WTC11 (cell line): ENCODE measurements around the gene IFNAR1. TPM values are rescaled to one million over a fixed set of nuclear protein-coding genes. Genes with fewer than 3 reads are reported as not detected.

Experiments used
- ATAC-seq: fragments of 200-7000 bp; cut with Tn5 transposase; 2 replicates; pipeline ENCODE4 v1.10.0; 2021; ENCODE audit warnings: mild to moderate bottlenecking, moderate library complexity
- CTCF ChIA-PET: fragments of 300-600 bp; sonication (Branson Sonifier 250); formaldehyde crosslinking; loops from one replicate; lab custom pipeline; 2021; ENCODE audit warnings: antibody characterized with exemption; lab: Charles Lee
- POLR2A ChIA-PET: fragments of 350-600 bp; sonication (Branson Sonifier 250); formaldehyde crosslinking; loops from one replicate; lab custom pipeline; 2021; ENCODE audit warnings: antibody characterized with exemption; lab: Charles Lee
- DNase-seq: peaks from one replicate; pipeline ENCODE4 v3.0.0; 2021; ENCODE audit warnings: low spot score
- H3K27ac Mint-ChIP-seq: 2 replicates; pipeline ENCODE4 v1.8.0; 2021; ENCODE audit warnings: mixed read lengths
- H3K27me3 Mint-ChIP-seq: 2 replicates; pipeline ENCODE4 v1.8.0; 2021; ENCODE audit warnings: low read depth, mild to moderate bottlenecking, moderate library complexity, mixed read lengths
- H3K36me3 Mint-ChIP-seq: 2 replicates; pipeline ENCODE4 v1.8.0; 2021; ENCODE audit warnings: mixed read lengths
- H3K4me1 Mint-ChIP-seq: 2 replicates; pipeline ENCODE4 v1.8.0; 2022; ENCODE audit warnings: mixed read lengths
- H3K4me3 Mint-ChIP-seq: 2 replicates; pipeline ENCODE4 v1.8.0; 2021; ENCODE audit warnings: mild to moderate bottlenecking, moderate library complexity, mixed read lengths
- H3K9me3 Mint-ChIP-seq: 2 replicates; pipeline ENCODE4 v1.8.0; 2021; ENCODE audit warnings: mixed read lengths
- ATF2 ChIP-seq: sonication (generic); formaldehyde crosslinking; IDR thresholded peaks from 2 replicates; pipeline ENCODE4 v1.8.1; 2022; ENCODE audit warnings: low read depth, missing genetic modification reagents, borderline replicate concordance
- ATF3 ChIP-seq: sonication (generic); formaldehyde crosslinking; conservative IDR thresholded peaks from 2 replicates; pipeline ENCODE4 v1.8.1; 2022; ENCODE audit warnings: mild to moderate bottlenecking, missing genetic modification reagents
- CBFB ChIP-seq: sonication (generic); formaldehyde crosslinking; IDR thresholded peaks from 2 replicates; pipeline ENCODE4 v1.8.1; 2022; ENCODE audit warnings: mild to moderate bottlenecking, low read depth, missing genetic modification reagents
- E2F4 ChIP-seq: sonication (generic); formaldehyde crosslinking; IDR thresholded peaks from 2 replicates; pipeline ENCODE4 v1.8.1; 2022; ENCODE audit warnings: low read depth, mild to moderate bottlenecking, moderate library complexity, missing genetic modification reagents, borderline replicate concordance
- EMX1 ChIP-seq: fragments of 250-450 bp; sonication (Bioruptor Pico); IDR thresholded peaks from 2 replicates; pipeline ENCODE4 v1.8.0; 2021; ENCODE audit warnings: mild to moderate bottlenecking
- ESRRA ChIP-seq: sonication (generic); formaldehyde crosslinking; IDR thresholded peaks from 2 replicates; pipeline ENCODE4 v1.8.1; 2022; ENCODE audit warnings: mild to moderate bottlenecking, missing genetic modification reagents, borderline replicate concordance
- FOXJ3 ChIP-seq: sonication (generic); formaldehyde crosslinking; IDR thresholded peaks from 2 replicates; pipeline ENCODE4 v1.9.0; 2021; ENCODE audit warnings: missing genetic modification reagents, mild to moderate bottlenecking, borderline replicate concordance
- JUN ChIP-seq: sonication (generic); formaldehyde crosslinking; IDR thresholded peaks from 2 replicates; pipeline ENCODE4 v1.8.0; 2023; ENCODE audit warnings: mild to moderate bottlenecking, missing genetic modification reagents
- NR1H2 ChIP-seq: sonication (generic); formaldehyde crosslinking; IDR thresholded peaks from 2 replicates; pipeline ENCODE4 v1.9.0; 2021; ENCODE audit warnings: mild to moderate bottlenecking, moderate library complexity, missing genetic modification reagents
- NR2C2 ChIP-seq: sonication (generic); formaldehyde crosslinking; IDR thresholded peaks from 2 replicates; pipeline ENCODE4 v1.8.0; 2022; ENCODE audit warnings: mild to moderate bottlenecking, missing genetic modification reagents
- NR3C1 ChIP-seq: sonication (generic); formaldehyde crosslinking; conservative IDR thresholded peaks from 2 replicates; pipeline ENCODE4 v1.8.1; 2023; ENCODE audit warnings: low read depth, mild to moderate bottlenecking, missing genetic modification reagents
- TEAD4 ChIP-seq: sonication (generic); formaldehyde crosslinking; IDR thresholded peaks from 2 replicates; pipeline ENCODE4 v1.8.0; 2022; ENCODE audit warnings: mild to moderate bottlenecking, missing genetic modification reagents
- USF1 ChIP-seq: sonication (generic); formaldehyde crosslinking; IDR thresholded peaks from 2 replicates; pipeline ENCODE4 v1.8.0; 2022; ENCODE audit warnings: mild to moderate bottlenecking, missing genetic modification reagents
- USF2 ChIP-seq: sonication (generic); formaldehyde crosslinking; IDR thresholded peaks from 2 replicates; pipeline ENCODE4 v1.8.1; 2023; ENCODE audit warnings: mild to moderate bottlenecking, missing genetic modification reagents, moderate library complexity
- ZNF121 ChIP-seq: sonication (generic); formaldehyde crosslinking; IDR thresholded peaks from 2 replicates; pipeline ENCODE4 v1.8.0; 2023; ENCODE audit warnings: missing genetic modification reagents
- ZNF138 ChIP-seq: sonication (generic); formaldehyde crosslinking; conservative IDR thresholded peaks from 2 replicates; pipeline ENCODE4 v1.8.1; 2022; ENCODE audit warnings: mild to moderate bottlenecking, moderate library complexity, missing genetic modification reagents
- ZNF396 ChIP-seq: fragments of 250-450 bp; sonication (Bioruptor Pico); IDR thresholded peaks from 2 replicates; pipeline ENCODE4 v1.8.0; 2021; ENCODE audit warnings: mild to moderate bottlenecking, moderate library complexity, borderline replicate concordance
- total RNA-seq: library from RNA; stranded (reverse); gene quantifications from 3 replicates; pipeline ENCODE4 v1.2.3, GENCODE V29; 2021

Gene IFNAR1
- total RNA-seq, 1 experiment from 2014 or later, result 12.2 TPM

- H3K4me3 Mint-ChIP-seq, result no peak overlapping the region
- H3K9me3 Mint-ChIP-seq, result no peaks in the 10 kb centered on the region
- DNase-seq (no peak), ATAC-seq (no peak)
- TF ChIP-seq JUN (CRISPR knock-in tag), result 0 out of 2 replicates have a peak, but pooled peaks have one; percentile 38
- TF ChIP-seq ZNF138 (CRISPR knock-in tag), result no peak
- H3K36me3 Mint-ChIP-seq, result no peaks in the 10 kb centered on the region
- POLR2A ChIA-PET, result interaction anchor here (0.6 kb wide), 1 partner anchor 24 kb away, joined by 3 read pairs; no protein-coding TSS in a partner anchor
- no peak overlapping the region for H3K27ac Mint-ChIP-seq
- H3K4me1 Mint-ChIP-seq, result no peaks in the 10 kb centered on the region
- no peaks in the 10 kb centered on the region for H3K27me3 Mint-ChIP-seq
- CTCF ChIA-PET, result interaction anchor here (0.9 to 1.0 kb wide), 2 partner anchors 94 to 154 kb away, joined by 3 read pairs; no protein-coding TSS in a partner anchor
Measured at GRCh38 chr21:33291686-33292085, 33.1 kb upstream of the IFNAR1 start.

GRCh38 chr21:33292724-33293123 is 32.0 kb upstream of the IFNAR1 start:
- Mint-ChIP-seq H3K27ac (no peak overlapping the region), H3K27me3 (no peaks in the 10 kb centered on the region)
- CTCF ChIA-PET, result interaction anchor here (0.9 to 1.0 kb wide), 2 partner anchors 93 to 153 kb away, joined by 3 read pairs; no protein-coding TSS in a partner anchor

GRCh38 chr21:33293136-33293535 is 31.6 kb upstream of the IFNAR1 start:
- DNase-seq, result no peak
- H3K4me3 Mint-ChIP-seq, result no peak overlapping the region
- H3K27ac Mint-ChIP-seq, result no peak overlapping the region
- no peaks in the 10 kb centered on the region for H3K27me3 Mint-ChIP-seq
- ChIA-PET CTCF (no interaction called here), POLR2A (no interaction called here)
- no peaks in the 10 kb centered on the region for H3K4me1 Mint-ChIP-seq
- no peak for ATAC-seq
- no peaks in the 10 kb centered on the region for H3K9me3 Mint-ChIP-seq
- no peaks in the 10 kb centered on the region for H3K36me3 Mint-ChIP-seq
- TF ChIP-seq ESRRA (CRISPR knock-in tag) (no peak), ZNF121 (CRISPR knock-in tag) (no peak), ZNF396 (no peak)

More at GRCh38 chr21:33292724-33293123, 32.0 kb upstream of the IFNAR1 start:
- no peaks in the 10 kb centered on the region for H3K9me3 Mint-ChIP-seq
- no peaks in the 10 kb centered on the region for H3K36me3 Mint-ChIP-seq
- POLR2A ChIA-PET, result no interaction called here
- TF ChIP-seq ATF2 (no peak), TEAD4 (no peak), NR1H2 (CRISPR knock-in tag) (no peak), CBFB (CRISPR knock-in tag) (no peak), NR2C2 (no peak), USF2 (CRISPR knock-in tag) (no peak), USF1 (CRISPR knock-in tag) (no peak), E2F4 (no peak), FOXJ3 (no peak), EMX1 (no peak), ATF3 (CRISPR knock-in tag) (no peak), NR3C1 (CRISPR knock-in tag) (no peak)
- TF ChIP-seq, all 79 proteins: peak for 0
- DNase-seq (no peak), ATAC-seq (no peak)
- Mint-ChIP-seq H3K4me1 (no peaks in the 10 kb centered on the region), H3K4me3 (no peak overlapping the region)
